ENCODE results near the gene HARS2. TPM values are rescaled to one million over a fixed set of nuclear protein-coding genes. Genes with fewer than 3 reads are reported as not detected.

Gene HARS2
- total RNA-seq (2022; extraction: Qiagen RNA extraction), result 35.2 to 39.8 TPM (median 37.8 TPM) in 5 replicates

GRCh38 chr5:140690941-140691924 lies at the start of gene HARS2, which contains the start of gene HARS1:
HARS2 (plus strand) TSS chr5:140691455; CDS start chr5:140691649, 194 bp downstream.
HARS1 (minus strand) TSS chr5:140691370; CDS start chr5:140691304, 66 bp downstream.

GRCh38 chr5:140664359-140665119 lies 26.7 kb upstream of the HARS2 start, which contains the start of gene WDR55:
WDR55 (plus strand) TSS chr5:140664904; CDS start chr5:140664913, 9 bp downstream.

GRCh38 chr5:140673187-140673976 lies 17.9 kb upstream of the HARS2 start, which contains the start of gene DND1:
DND1 (minus strand) TSS chr5:140673576; CDS start chr5:140673542, 34 bp downstream.

GRCh38 chr5:140700177-140701144 lies 9.2 kb downstream of the HARS2 start, which contains the start of gene ZMAT2:
ZMAT2 (plus strand) TSS chr5:140700447; CDS start chr5:140700461, 14 bp downstream.

Other genes with a start within 250 kb of the HARS2 start
- gene EIF4EBP3, start 143.8 kb upstream of the HARS2 start, total RNA-seq (2022; extraction: Qiagen RNA extraction), result 1.3 to 3.1 TPM (median 1.8 TPM) in 5 replicates
- 37.0 to 43.4 TPM (median 40.9 TPM) in 5 replicates for gene SRA1, start 134.0 kb upstream of the HARS2 start, total RNA-seq (2022; extraction: Qiagen RNA extraction)
- gene APBB3, start 126.9 kb upstream of the HARS2 start, total RNA-seq (2022; extraction: Qiagen RNA extraction), result 2.9 to 6.0 TPM (median 5.6 TPM) in 5 replicates
- gene SLC35A4, start 126.6 kb upstream of the HARS2 start, total RNA-seq (2022; extraction: Qiagen RNA extraction), result 64.1 to 84.6 TPM (median 81.5 TPM) in 5 replicates
- 2.6 to 3.4 TPM (median 3.0 TPM) in 5 replicates for gene CD14, start 58.3 kb upstream of the HARS2 start, total RNA-seq (2022; extraction: Qiagen RNA extraction)
- gene TMCO6, start 52.0 kb upstream of the HARS2 start, total RNA-seq (2022; extraction: Qiagen RNA extraction), result 8.1 to 14.2 TPM (median 10.8 TPM) in 5 replicates
- 87.2 to 125 TPM (median 90.7 TPM) in 5 replicates for gene NDUFA2, start 43.8 kb upstream of the HARS2 start, total RNA-seq (2022; extraction: Qiagen RNA extraction)
- gene IK, start 43.6 kb upstream of the HARS2 start, total RNA-seq (2022; extraction: Qiagen RNA extraction), result 101 to 114 TPM (median 104 TPM) in 5 replicates
- 24.6 to 32.8 TPM (median 31.8 TPM) in 5 replicates for gene WDR55, start 26.6 kb upstream of the HARS2 start, total RNA-seq (2022; extraction: Qiagen RNA extraction)
- 0.37 to 0.72 TPM (median 0.49 TPM) in 5 replicates for gene DND1, start 17.9 kb upstream of the HARS2 start, total RNA-seq (2022; extraction: Qiagen RNA extraction)
- gene HARS1, start 85 bp upstream of the HARS2 start, total RNA-seq (2022; extraction: Qiagen RNA extraction), result 75.3 to 80.9 TPM (median 78.3 TPM) in 5 replicates
- gene ZMAT2, start 9.0 kb downstream of the HARS2 start, total RNA-seq (2022; extraction: Qiagen RNA extraction), result 87.0 to 126 TPM (median 90.9 TPM) in 5 replicates
- gene PCDHA1, start 94.7 kb downstream of the HARS2 start, total RNA-seq (2022; extraction: Qiagen RNA extraction), result 0.08 to 0.21 TPM (median 0.18 TPM) in 5 replicates
- gene PCDHA2, start 103.4 kb downstream of the HARS2 start, total RNA-seq (2022; extraction: Qiagen RNA extraction), result 0.02 to 0.09 TPM (median 0.06 TPM) in 5 replicates
- 0.69 to 1.1 TPM (median 0.82 TPM) in 5 replicates for gene PCDHA3, start 109.6 kb downstream of the HARS2 start, total RNA-seq (2022; extraction: Qiagen RNA extraction)
- 1.4 to 2.3 TPM (median 1.8 TPM) in 5 replicates for gene PCDHA4, start 115.6 kb downstream of the HARS2 start, total RNA-seq (2022; extraction: Qiagen RNA extraction)
- 0.52 to 0.95 TPM (median 0.85 TPM) in 5 replicates for gene PCDHA5, start 130.2 kb downstream of the HARS2 start, total RNA-seq (2022; extraction: Qiagen RNA extraction)
- gene PCDHA6, start 136.5 kb downstream of the HARS2 start, total RNA-seq (2022; extraction: Qiagen RNA extraction), result 0.03 to 0.13 TPM (median 0.04 TPM) in 5 replicates
- 0.07 to 0.16 TPM (median 0.12 TPM) in 5 replicates for gene PCDHA7, start 142.8 kb downstream of the HARS2 start, total RNA-seq (2022; extraction: Qiagen RNA extraction)
- gene PCDHA8, start 149.7 kb downstream of the HARS2 start, total RNA-seq (2022; extraction: Qiagen RNA extraction), result 0.03 to 0.06 TPM (median 0.04 TPM) in 5 replicates
- 0.01 TPM in 1 of 5 replicates, not detected in the others for gene PCDHA9, start 156.9 kb downstream of the HARS2 start, total RNA-seq (2022; extraction: Qiagen RNA extraction)
- gene PCDHA10, start 164.4 kb downstream of the HARS2 start, total RNA-seq (2022; extraction: Qiagen RNA extraction), result under 0.01 to 0.05 TPM (median 0.02 TPM) in 3 of 5 replicates, not detected in the others
- 0.07 to 0.34 TPM (median 0.11 TPM) in 5 replicates for gene PCDHA11, start 177.5 kb downstream of the HARS2 start, total RNA-seq (2022; extraction: Qiagen RNA extraction)
- gene PCDHA12, start 183.9 kb downstream of the HARS2 start, total RNA-seq (2022; extraction: Qiagen RNA extraction), result 2.8 to 3.7 TPM (median 2.9 TPM) in 5 replicates
- gene PCDHA13, start 190.7 kb downstream of the HARS2 start, total RNA-seq (2022; extraction: Qiagen RNA extraction), result 0.04 to 0.09 TPM (median 0.06 TPM) in 4 of 5 replicates, not detected in the other
- gene PCDHAC1, start 234.8 kb downstream of the HARS2 start, total RNA-seq (2022; extraction: Qiagen RNA extraction), result 1.5 to 2.7 TPM (median 2.2 TPM) in 5 replicates